Measurements from ENCODE around the gene CYBB. TPM values are rescaled to one million over a fixed set of nuclear protein-coding genes. Genes with fewer than 3 reads are reported as not detected.
A peak's percentile ranks its signal among the peaks of the same experiment; 100 is the strongest.
"Not testable (repeated sequence)": the region's sequence is repeated elsewhere in the genome, so short reads cannot be mapped to it uniquely, and the experiment has no call there.

The CYBB gene
- polyA plus RNA-seq (2013, experiment 1 of 2; ENCODE audit: insufficient read length), result 0.09 TPM
- 0.04 TPM for polyA plus RNA-seq (2013, experiment 2 of 2; ENCODE audit: insufficient read length)

GRCh38 chrX:37779857-37780256 is at the start of gene CYBB:
Gene CYBB, plus strand, starts transcription at chrX:37780059. Its CDS starts 19 bp downstream, at chrX:37780078.
- DNase-seq, result no peak

- DNase-seq, result peak; percentile 53
Measured at GRCh38 chrX:37745354-37745753, 34.5 kb upstream of the CYBB start.

GRCh38 chrX:37745835-37746217 is 34.0 kb upstream of the CYBB start:
- no peak for DNase-seq

- DNase-seq, result no peak
Measured at GRCh38 chrX:37746218-37746941, 33.5 kb upstream of the CYBB start.

GRCh38 chrX:37746951-37747350 is 32.9 kb upstream of the CYBB start:
- no peak for DNase-seq

GRCh38 chrX:37752281-37752680 is 27.6 kb upstream of the CYBB start:
- DNase-seq, result no peak

- no peak for DNase-seq
Measured at GRCh38 chrX:37752936-37753335, 26.9 kb upstream of the CYBB start.

GRCh38 chrX:37753384-37753783 is 26.5 kb upstream of the CYBB start:
- no peak for DNase-seq

- no peak for DNase-seq
Measured at GRCh38 chrX:37754516-37754915, 25.3 kb upstream of the CYBB start.

GRCh38 chrX:37755025-37755424 is 24.8 kb upstream of the CYBB start:
- DNase-seq, result no peak

GRCh38 chrX:37757082-37757481 is 22.8 kb upstream of the CYBB start:
- DNase-seq, result no peak

- no peak for DNase-seq
Measured at GRCh38 chrX:37759351-37759750, 20.5 kb upstream of the CYBB start.

GRCh38 chrX:37759878-37760418 is 19.9 kb upstream of the CYBB start:
- DNase-seq, result no peak

- no peak for DNase-seq
Measured at GRCh38 chrX:37763400-37763799, 16.5 kb upstream of the CYBB start.

- DNase-seq, result no peak
Measured at GRCh38 chrX:37765507-37765906, 14.4 kb upstream of the CYBB start.

- DNase-seq, result no peak
Measured at GRCh38 chrX:37767430-37767829, 12.4 kb upstream of the CYBB start.

GRCh38 chrX:37768866-37769265 is 11.0 kb upstream of the CYBB start:
- DNase-seq, result not testable (repeated sequence)

- DNase-seq, result no peak
Measured at GRCh38 chrX:37776283-37776986, 3.4 kb upstream of the CYBB start.

- no peak for DNase-seq
Measured at GRCh38 chrX:37776987-37777325, 2.9 kb upstream of the CYBB start.

- DNase-seq, result no peak
Measured at GRCh38 chrX:37781081-37781480, 1.2 kb downstream of the CYBB start.

- DNase-seq, result no peak
Measured at GRCh38 chrX:37781814-37782213, 2.0 kb downstream of the CYBB start.

GRCh38 chrX:37782359-37782758 is 2.5 kb downstream of the CYBB start:
- no peak for DNase-seq

- DNase-seq, result no peak
Measured at GRCh38 chrX:37783305-37783704, 3.4 kb downstream of the CYBB start.

GRCh38 chrX:37785569-37785968 is 5.7 kb downstream of the CYBB start:
- peak; percentile 0 for DNase-seq

Data from fibroblast of skin of abdomen (primary cell).